Gastroesophageal sphincter (tissue), 3 donors: Measurements from ENCODE around the gene CHD9NB.

ENCODE experiments used
- POLR2A ChIP-seq, 2 donors: fragments of 450-650 bp; IDR thresholded peaks; one replicate each; pipeline ENCODE4 v1.6.1; 2017; ENCODE audit warnings: antibody characterized with exemption in 2 of 2, mild to moderate bottlenecking in 2 of 2, moderate library complexity in 1 of 2
- POLR2AphosphoS5 ChIP-seq: sonication (generic); formaldehyde crosslinking; IDR thresholded peaks from one replicate; pipeline ENCODE4 v1.6.1; 2017; ENCODE audit warnings: antibody characterized with exemption
- TF ChIP-seq, protein P1 (sequence below), 4 experiments: fragments of 200-600 bp in 2 of 4; fragments of 450-650 bp in 2 of 4; sonication (generic) in 1 of 4; IDR thresholded peaks; one replicate each; pipeline ENCODE4 v1.5.1; 2017 to 2019; ENCODE audit warnings: antibody characterized with exemption in 4 of 4, mild to moderate bottlenecking in 2 of 4, moderate library complexity in 2 of 4

GRCh38 chr16:53093162-53093744 lies 40.6 kb upstream of the CHD9NB start:
- TF ChIP-seq POLR2A (IDR thresholded peaks at IDR 0.05) (no peak), POLR2AphosphoS5 (no peak)
- TF ChIP-seq, protein P1, sequence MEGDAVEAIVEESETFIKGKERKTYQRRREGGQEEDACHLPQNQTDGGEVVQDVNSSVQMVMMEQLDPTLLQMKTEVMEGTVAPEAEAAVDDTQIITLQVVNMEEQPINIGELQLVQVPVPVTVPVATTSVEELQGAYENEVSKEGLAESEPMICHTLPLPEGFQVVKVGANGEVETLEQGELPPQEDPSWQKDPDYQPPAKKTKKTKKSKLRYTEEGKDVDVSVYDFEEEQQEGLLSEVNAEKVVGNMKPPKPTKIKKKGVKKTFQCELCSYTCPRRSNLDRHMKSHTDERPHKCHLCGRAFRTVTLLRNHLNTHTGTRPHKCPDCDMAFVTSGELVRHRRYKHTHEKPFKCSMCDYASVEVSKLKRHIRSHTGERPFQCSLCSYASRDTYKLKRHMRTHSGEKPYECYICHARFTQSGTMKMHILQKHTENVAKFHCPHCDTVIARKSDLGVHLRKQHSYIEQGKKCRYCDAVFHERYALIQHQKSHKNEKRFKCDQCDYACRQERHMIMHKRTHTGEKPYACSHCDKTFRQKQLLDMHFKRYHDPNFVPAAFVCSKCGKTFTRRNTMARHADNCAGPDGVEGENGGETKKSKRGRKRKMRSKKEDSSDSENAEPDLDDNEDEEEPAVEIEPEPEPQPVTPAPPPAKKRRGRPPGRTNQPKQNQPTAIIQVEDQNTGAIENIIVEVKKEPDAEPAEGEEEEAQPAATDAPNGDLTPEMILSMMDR (IDR thresholded peaks at IDR 0.05), result no peak
